GM12878 (cell line): Measurements from ENCODE around the gene TPRA1. TPM values are rescaled to one million over a fixed set of nuclear protein-coding genes. Genes with fewer than 3 reads are reported as not detected.

ENCODE experiments used
- BHLHE40 ChIP-seq, 2 experiments: fragments of 450-650 bp in 1 of 2; IDR thresholded peaks; 2 replicates each; pipeline ENCODE4 v1.6.1; 2011 to 2017; ENCODE audit warnings: low read depth in 2 of 2, borderline replicate concordance in 1 of 2, improper control_type of control experiment in 1 of 2, low read length in 1 of 2, mild to moderate bottlenecking in 1 of 2
- CREB1 ChIP-seq: IDR thresholded peaks from 2 replicates; pipeline ENCODE4 v1.6.1; 2012; ENCODE audit warnings: low read depth, mild to moderate bottlenecking, inconsistent platforms
- DPF2 ChIP-seq: fragments of 450-650 bp; IDR thresholded peaks from 2 replicates; pipeline ENCODE4 v1.6.1; 2017; ENCODE audit warnings: mild to moderate bottlenecking
- FOXK2 ChIP-seq: fragments of 450-650 bp; IDR thresholded peaks from 2 replicates; pipeline ENCODE4 v1.6.1; 2017; ENCODE audit warnings: mild to moderate bottlenecking, moderate library complexity
- GATAD2B ChIP-seq: fragments of 450-650 bp; conservative IDR thresholded peaks from 2 replicates; pipeline ENCODE4 v1.6.1; 2017; ENCODE audit warnings: low read depth, mild to moderate bottlenecking, moderate library complexity
- LARP7 ChIP-seq: fragments of 450-650 bp; IDR thresholded peaks from 2 replicates; pipeline ENCODE4 v1.6.1; 2017; ENCODE audit warnings: mild to moderate bottlenecking
- NR2F1 ChIP-seq: fragments of 450-650 bp; conservative IDR thresholded peaks from 2 replicates; pipeline ENCODE4 v1.6.1; 2017; ENCODE audit warnings: mild to moderate bottlenecking
- RB1 ChIP-seq: fragments of 450-650 bp; formaldehyde crosslinking; IDR thresholded peaks from 2 replicates; pipeline ENCODE4 v1.6.1; 2017; ENCODE audit warnings: mild to moderate bottlenecking, borderline replicate concordance
- SIN3A ChIP-seq: IDR thresholded peaks from 2 replicates; pipeline ENCODE4 v1.6.1; 2012; ENCODE audit warnings: low read depth, low read length, improper control_type of control experiment
- SMARCA5 ChIP-seq: fragments of 450-650 bp; IDR thresholded peaks from 2 replicates; pipeline ENCODE4 v1.6.1; 2017; ENCODE audit warnings: mild to moderate bottlenecking
- SRF ChIP-seq, 2 experiments: IDR thresholded peaks; 2 replicates each; pipeline ENCODE4 v1.6.1; 2011; ENCODE audit warnings: low read depth in 2 of 2, low read length in 2 of 2, mild to moderate bottlenecking in 1 of 2, moderate library complexity in 1 of 2
- STAT3 ChIP-seq: IDR thresholded peaks from 2 replicates; pipeline ENCODE4 v1.6.1; 2011; ENCODE audit warnings: low read depth, low read length, improper control_type of control experiment
- YBX1 ChIP-seq: fragments of 450-650 bp; IDR thresholded peaks from 2 replicates; pipeline ENCODE4 v1.6.1; 2016; ENCODE audit warnings: antibody characterized with exemption
- ZNF217 ChIP-seq: fragments of 450-650 bp; IDR thresholded peaks from 2 replicates; pipeline ENCODE4 v1.6.1; 2017; ENCODE audit warnings: antibody characterized with exemption, mild to moderate bottlenecking
- ZSCAN29 ChIP-seq: fragments of 450-650 bp; IDR thresholded peaks from 2 replicates; pipeline ENCODE4 v1.6.1; 2017; ENCODE audit warnings: mild to moderate bottlenecking, moderate library complexity
- polyA plus RNA-seq, 11 experiments: library from polyadenylated mRNA; depleted of rRNA in 4 of 11; unstranded in 6 of 11; stranded (reverse) in 5 of 11; fragments of >200 nt; fragmentation: Nextera tagmentation in 4 of 11; fragmentation: Illumina TruSeq in 1 of 11; extraction: Ambion mirVana in 4 of 11; extraction: Trizol in 1 of 11; gene quantifications; 1 replicate in 1 of 11; 2 replicates in 10 of 11; pipeline versions ENCODE4 v1.2.1 to v1.2.3, GENCODE V29; 2011 to 2016; ENCODE audit warnings: inconsistent platforms in 2 of 11, missing spikeins in 2 of 11, low read depth in 1 of 11
- total RNA-seq, 4 experiments: library from RNA; depleted of rRNA in 3 of 4; stranded (reverse); fragments of >200 nt in 3 of 4; fragmentation: Illumina TruSeq in 1 of 4; extraction: Trizol in 1 of 4; gene quantifications; 2 replicates each; pipeline versions ENCODE4 v1.2.1 to v1.2.3, GENCODE V29; 2013 to 2021
- TF ChIP-seq, protein P1 (sequence below): fragments of 450-650 bp; IDR thresholded peaks from 2 replicates; pipeline ENCODE4 v1.6.1; 2014; ENCODE audit warnings: mild to moderate bottlenecking
- TF ChIP-seq, protein P2 (sequence below): fragments of 450-650 bp; IDR thresholded peaks from 2 replicates; pipeline ENCODE4 v1.6.1; 2017; ENCODE audit warnings: low read depth, mild to moderate bottlenecking, moderate library complexity
- TF ChIP-seq, protein P3 (sequence below): fragments of 450-650 bp; conservative IDR thresholded peaks from 2 replicates; pipeline ENCODE4 v1.6.1; 2017; ENCODE audit warnings: mild to moderate bottlenecking, moderate library complexity

The TPRA1 gene
- total and polyA plus RNA-seq, 10 of the 15 experiments (the other 5 are each of a cell fraction or from before 2014, with no cell fraction given): 1.8 to 39.6 (median 26.6) TPM

DNA sequence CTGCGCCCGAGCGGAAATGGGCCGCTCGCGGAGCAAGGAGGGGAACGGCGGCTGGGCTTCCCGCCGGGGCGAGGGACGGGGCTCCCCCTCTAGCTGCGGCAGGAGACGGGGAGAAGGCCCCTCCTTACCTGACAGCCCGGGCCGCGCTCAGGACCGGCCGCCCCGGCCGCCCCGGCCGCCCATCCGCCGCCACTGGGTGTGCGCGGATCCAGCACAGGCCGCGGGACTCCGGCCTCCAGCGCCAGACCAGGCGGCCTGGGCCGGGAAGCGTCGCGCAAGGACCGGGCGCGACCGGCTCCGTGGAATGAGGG is 296 bp downstream of the TPRA1 start (continued):
- TF ChIP-seq, protein P1, sequence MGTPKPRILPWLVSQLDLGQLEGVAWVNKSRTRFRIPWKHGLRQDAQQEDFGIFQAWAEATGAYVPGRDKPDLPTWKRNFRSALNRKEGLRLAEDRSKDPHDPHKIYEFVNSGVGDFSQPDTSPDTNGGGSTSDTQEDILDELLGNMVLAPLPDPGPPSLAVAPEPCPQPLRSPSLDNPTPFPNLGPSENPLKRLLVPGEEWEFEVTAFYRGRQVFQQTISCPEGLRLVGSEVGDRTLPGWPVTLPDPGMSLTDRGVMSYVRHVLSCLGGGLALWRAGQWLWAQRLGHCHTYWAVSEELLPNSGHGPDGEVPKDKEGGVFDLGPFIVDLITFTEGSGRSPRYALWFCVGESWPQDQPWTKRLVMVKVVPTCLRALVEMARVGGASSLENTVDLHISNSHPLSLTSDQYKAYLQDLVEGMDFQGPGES: no peak
- TF ChIP-seq SRF (IDR thresholded peaks at IDR 0.05; ENCODE audit: low read depth in 2 of 2, low read length in 2 of 2) (no peak), RB1 (0 out of 2 replicates have a peak, but pooled peaks have one; percentile 20), GATAD2B (peak; percentile 90; the same call in 1 of the 2 replicates), DPF2 (peak; percentile 61), SIN3A (peak; percentile 51; the same call in 1 of the 2 replicates), CREB1 (no peak), NR2F1 (0 out of 2 replicates have a peak, but pooled peaks have one; percentile 14), ZSCAN29 (peak; percentile 77; the same call in 1 of the 2 replicates), ZNF217 (0 out of 2 replicates have a peak, but pooled peaks have one; percentile 49), BHLHE40 (IDR thresholded peaks at IDR 0.05; ENCODE audit: borderline replicate concordance in 1 of 2, low read depth in 2 of 2, low read length in 1 of 2) (peak in 1 of 2 experiments; percentile 39; a peak in 1 of 4 replicates), LARP7 (peak; percentile 75; the same call in 1 of the 2 replicates), SMARCA5 (peak; percentile 77), YBX1 (no peak), STAT3 (no peak), FOXK2 (no peak)
- TF ChIP-seq, protein P2, sequence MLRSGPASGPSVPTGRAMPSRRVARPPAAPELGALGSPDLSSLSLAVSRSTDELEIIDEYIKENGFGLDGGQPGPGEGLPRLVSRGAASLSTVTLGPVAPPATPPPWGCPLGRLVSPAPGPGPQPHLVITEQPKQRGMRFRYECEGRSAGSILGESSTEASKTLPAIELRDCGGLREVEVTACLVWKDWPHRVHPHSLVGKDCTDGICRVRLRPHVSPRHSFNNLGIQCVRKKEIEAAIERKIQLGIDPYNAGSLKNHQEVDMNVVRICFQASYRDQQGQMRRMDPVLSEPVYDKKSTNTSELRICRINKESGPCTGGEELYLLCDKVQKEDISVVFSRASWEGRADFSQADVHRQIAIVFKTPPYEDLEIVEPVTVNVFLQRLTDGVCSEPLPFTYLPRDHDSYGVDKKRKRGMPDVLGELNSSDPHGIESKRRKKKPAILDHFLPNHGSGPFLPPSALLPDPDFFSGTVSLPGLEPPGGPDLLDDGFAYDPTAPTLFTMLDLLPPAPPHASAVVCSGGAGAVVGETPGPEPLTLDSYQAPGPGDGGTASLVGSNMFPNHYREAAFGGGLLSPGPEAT: no peak
- TF ChIP-seq, protein P3, sequence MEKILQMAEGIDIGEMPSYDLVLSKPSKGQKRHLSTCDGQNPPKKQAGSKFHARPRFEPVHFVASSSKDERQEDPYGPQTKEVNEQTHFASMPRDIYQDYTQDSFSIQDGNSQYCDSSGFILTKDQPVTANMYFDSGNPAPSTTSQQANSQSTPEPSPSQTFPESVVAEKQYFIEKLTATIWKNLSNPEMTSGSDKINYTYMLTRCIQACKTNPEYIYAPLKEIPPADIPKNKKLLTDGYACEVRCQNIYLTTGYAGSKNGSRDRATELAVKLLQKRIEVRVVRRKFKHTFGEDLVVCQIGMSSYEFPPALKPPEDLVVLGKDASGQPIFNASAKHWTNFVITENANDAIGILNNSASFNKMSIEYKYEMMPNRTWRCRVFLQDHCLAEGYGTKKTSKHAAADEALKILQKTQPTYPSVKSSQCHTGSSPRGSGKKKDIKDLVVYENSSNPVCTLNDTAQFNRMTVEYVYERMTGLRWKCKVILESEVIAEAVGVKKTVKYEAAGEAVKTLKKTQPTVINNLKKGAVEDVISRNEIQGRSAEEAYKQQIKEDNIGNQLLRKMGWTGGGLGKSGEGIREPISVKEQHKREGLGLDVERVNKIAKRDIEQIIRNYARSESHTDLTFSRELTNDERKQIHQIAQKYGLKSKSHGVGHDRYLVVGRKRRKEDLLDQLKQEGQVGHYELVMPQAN: peak; percentile 86
- TF ChIP-seq, all 136 proteins: peak for 16
